ENCODE data around the gene EYS.

DNA sequence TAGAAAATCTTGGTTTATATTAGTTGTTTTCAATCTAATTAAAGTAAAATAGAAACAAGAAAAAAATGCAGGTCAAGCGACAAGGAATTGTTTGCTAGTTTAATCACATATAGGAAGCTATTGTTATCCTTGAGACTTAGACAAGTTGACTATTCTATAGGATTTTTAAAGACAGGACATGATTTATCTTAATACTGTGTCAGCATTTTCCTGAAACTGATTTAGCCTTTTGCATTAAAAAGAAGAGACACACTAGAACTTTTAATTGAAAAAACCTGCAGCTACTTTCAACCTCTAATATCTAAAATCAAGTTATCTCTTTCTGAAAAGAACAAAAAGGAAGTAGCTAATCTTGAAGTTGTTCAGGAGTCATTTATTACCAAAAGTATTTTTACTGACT lies 1825.2 kb downstream of the EYS start:
- no peak for TF ChIP-seq JUNB (IDR thresholded peaks at IDR 0.05)
- TF ChIP-seq CTCF (IDR thresholded peaks at IDR 0.05): no peak
- no peak for TF ChIP-seq RFX5 (IDR thresholded peaks at IDR 0.05)
- no peak for TF ChIP-seq POLR2A (IDR thresholded peaks at IDR 0.05; ENCODE audit: low read length)
- no peak for TF ChIP-seq REST (IDR thresholded peaks at IDR 0.05)
- TF ChIP-seq CEBPB (IDR thresholded peaks at IDR 0.05): no peak
- TF ChIP-seq, protein P1, sequence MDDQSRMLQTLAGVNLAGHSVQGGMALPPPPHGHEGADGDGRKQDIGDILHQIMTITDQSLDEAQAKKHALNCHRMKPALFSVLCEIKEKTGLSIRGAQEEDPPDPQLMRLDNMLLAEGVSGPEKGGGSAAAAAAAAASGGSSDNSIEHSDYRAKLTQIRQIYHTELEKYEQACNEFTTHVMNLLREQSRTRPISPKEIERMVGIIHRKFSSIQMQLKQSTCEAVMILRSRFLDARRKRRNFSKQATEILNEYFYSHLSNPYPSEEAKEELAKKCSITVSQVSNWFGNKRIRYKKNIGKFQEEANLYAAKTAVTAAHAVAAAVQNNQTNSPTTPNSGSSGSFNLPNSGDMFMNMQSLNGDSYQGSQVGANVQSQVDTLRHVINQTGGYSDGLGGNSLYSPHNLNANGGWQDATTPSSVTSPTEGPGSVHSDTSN (IDR thresholded peaks at IDR 0.05): no peak

All from A549 (cell line).